ENCODE data around the gene SEPTIN1.

DNA sequence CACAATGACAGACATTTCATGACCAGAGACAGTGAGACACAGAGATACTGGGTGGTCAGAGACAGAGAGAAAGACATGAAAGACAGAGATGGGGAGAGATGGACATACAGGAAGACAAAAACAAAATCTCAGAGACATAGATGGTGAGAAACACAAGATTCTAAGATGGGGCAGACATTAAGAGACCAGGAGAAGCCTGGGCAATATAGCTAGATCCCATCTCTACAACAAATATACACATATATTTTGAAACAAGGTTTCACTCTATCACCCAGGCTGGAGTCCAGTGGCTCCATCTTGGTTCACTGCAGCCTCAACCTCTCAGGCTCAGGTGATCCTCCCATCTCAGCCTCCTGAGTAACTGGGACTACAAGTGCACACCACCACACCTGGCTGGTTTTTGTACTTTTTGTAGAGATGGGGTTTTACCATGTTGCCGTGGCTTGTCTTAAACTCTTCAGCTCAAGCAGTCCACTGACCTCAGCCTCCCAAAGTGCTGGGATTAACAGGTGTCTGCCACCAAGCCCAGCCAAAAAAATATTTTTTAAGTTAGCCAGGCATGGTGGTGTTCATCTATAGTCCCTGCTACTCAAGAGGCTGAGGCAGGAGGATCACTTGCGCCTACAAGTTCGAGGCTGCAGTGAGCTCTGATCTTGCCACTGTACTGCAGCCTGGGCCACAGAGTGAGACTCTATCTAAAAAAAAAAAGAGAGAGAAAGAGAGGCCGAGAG, 2.1 kb downstream of the SEPTIN1 start:
- TF ChIP-seq ZNF558 (tag by site-specific recombination; IDR thresholded peaks at IDR 0.05) (no peak), ZBTB8A (tag by site-specific recombination; IDR thresholded peaks at IDR 0.05) (no peak), YY1 (tag by site-specific recombination; IDR thresholded peaks at IDR 0.05) (no peak), ZNF629 (tag by site-specific recombination; IDR thresholded peaks at IDR 0.05) (no peak), ZBTB7A (tag by site-specific recombination; IDR thresholded peaks at IDR 0.05; ENCODE audit: low read depth) (no peak), ZSCAN16 (tag by site-specific recombination; IDR thresholded peaks at IDR 0.05) (no peak), ZNF114 (tag by site-specific recombination; IDR thresholded peaks at IDR 0.05) (no peak), ZNF274 (IDR thresholded peaks at IDR 0.05; ENCODE audit: low read length) (no peak), ZNF274 (tag by site-specific recombination; IDR thresholded peaks at IDR 0.05; ENCODE audit: borderline replicate concordance) (no peak), BCL11A (tag by site-specific recombination; IDR thresholded peaks at IDR 0.05; ENCODE audit: low read depth) (no peak), ZEB2 (tag by site-specific recombination; IDR thresholded peaks at IDR 0.05) (no peak)
- TF ChIP-seq, protein P1, sequence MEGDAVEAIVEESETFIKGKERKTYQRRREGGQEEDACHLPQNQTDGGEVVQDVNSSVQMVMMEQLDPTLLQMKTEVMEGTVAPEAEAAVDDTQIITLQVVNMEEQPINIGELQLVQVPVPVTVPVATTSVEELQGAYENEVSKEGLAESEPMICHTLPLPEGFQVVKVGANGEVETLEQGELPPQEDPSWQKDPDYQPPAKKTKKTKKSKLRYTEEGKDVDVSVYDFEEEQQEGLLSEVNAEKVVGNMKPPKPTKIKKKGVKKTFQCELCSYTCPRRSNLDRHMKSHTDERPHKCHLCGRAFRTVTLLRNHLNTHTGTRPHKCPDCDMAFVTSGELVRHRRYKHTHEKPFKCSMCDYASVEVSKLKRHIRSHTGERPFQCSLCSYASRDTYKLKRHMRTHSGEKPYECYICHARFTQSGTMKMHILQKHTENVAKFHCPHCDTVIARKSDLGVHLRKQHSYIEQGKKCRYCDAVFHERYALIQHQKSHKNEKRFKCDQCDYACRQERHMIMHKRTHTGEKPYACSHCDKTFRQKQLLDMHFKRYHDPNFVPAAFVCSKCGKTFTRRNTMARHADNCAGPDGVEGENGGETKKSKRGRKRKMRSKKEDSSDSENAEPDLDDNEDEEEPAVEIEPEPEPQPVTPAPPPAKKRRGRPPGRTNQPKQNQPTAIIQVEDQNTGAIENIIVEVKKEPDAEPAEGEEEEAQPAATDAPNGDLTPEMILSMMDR (tag by site-specific recombination; IDR thresholded peaks at IDR 0.05), result no peak
- TF ChIP-seq, protein P2, sequence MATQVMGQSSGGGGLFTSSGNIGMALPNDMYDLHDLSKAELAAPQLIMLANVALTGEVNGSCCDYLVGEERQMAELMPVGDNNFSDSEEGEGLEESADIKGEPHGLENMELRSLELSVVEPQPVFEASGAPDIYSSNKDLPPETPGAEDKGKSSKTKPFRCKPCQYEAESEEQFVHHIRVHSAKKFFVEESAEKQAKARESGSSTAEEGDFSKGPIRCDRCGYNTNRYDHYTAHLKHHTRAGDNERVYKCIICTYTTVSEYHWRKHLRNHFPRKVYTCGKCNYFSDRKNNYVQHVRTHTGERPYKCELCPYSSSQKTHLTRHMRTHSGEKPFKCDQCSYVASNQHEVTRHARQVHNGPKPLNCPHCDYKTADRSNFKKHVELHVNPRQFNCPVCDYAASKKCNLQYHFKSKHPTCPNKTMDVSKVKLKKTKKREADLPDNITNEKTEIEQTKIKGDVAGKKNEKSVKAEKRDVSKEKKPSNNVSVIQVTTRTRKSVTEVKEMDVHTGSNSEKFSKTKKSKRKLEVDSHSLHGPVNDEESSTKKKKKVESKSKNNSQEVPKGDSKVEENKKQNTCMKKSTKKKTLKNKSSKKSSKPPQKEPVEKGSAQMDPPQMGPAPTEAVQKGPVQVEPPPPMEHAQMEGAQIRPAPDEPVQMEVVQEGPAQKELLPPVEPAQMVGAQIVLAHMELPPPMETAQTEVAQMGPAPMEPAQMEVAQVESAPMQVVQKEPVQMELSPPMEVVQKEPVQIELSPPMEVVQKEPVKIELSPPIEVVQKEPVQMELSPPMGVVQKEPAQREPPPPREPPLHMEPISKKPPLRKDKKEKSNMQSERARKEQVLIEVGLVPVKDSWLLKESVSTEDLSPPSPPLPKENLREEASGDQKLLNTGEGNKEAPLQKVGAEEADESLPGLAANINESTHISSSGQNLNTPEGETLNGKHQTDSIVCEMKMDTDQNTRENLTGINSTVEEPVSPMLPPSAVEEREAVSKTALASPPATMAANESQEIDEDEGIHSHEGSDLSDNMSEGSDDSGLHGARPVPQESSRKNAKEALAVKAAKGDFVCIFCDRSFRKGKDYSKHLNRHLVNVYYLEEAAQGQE (tag by site-specific recombination; IDR thresholded peaks at IDR 0.05), result no peak

Data from HEK293 (cell line).